HG03095 (cell line): ENCODE data around the gene RNF141.

ENCODE experiments used
- ATAC-seq: cut with Tn5 transposase; IDR thresholded peaks from one replicate; pipeline ENCODE4 v1.9.1; 2021; ENCODE audit warnings: moderate library complexity; ENCODE audit not compliant: unreplicated experiment

The RNF141 gene

GRCh38 chr11:10561947-10562346 lies 21.0 kb upstream of the RNF141 start:
- ATAC-seq: no peak

GRCh38 chr11:10561043-10561818 lies 20.2 kb upstream of the RNF141 start:
- no peak for ATAC-seq

GRCh38 chr11:10558288-10558687 lies 17.3 kb upstream of the RNF141 start:
- no peak for ATAC-seq

GRCh38 chr11:10556590-10556989 lies 15.6 kb upstream of the RNF141 start:
- ATAC-seq: no peak

GRCh38 chr11:10551845-10552352 lies 10.9 kb upstream of the RNF141 start:
- no peak for ATAC-seq

GRCh38 chr11:10551290-10551592 lies 10.3 kb upstream of the RNF141 start:
- no peak for ATAC-seq

GRCh38 chr11:10550503-10551289 lies 9.7 kb upstream of the RNF141 start:
- ATAC-seq: no peak

- no peak for ATAC-seq
Observed at GRCh38 chr11:10544491-10545465, 3.8 kb upstream of the RNF141 start.

- ATAC-seq: no peak
Observed at GRCh38 chr11:10543782-10544181, 2.8 kb upstream of the RNF141 start.

- no peak for ATAC-seq
Observed at GRCh38 chr11:10542776-10543175, 1.8 kb upstream of the RNF141 start.

GRCh38 chr11:10541561-10541930 lies 559 bp upstream of the RNF141 start:
- no peak for ATAC-seq

- peak; percentile 37 for ATAC-seq
Observed at GRCh38 chr11:10540546-10540914, 457 bp downstream of the RNF141 start.

GRCh38 chr11:10539339-10539738 lies 1.6 kb downstream of the RNF141 start:
- ATAC-seq: no peak

- no peak for ATAC-seq
Observed at GRCh38 chr11:10538924-10539323, 2.1 kb downstream of the RNF141 start.

- ATAC-seq: no peak
Observed at GRCh38 chr11:10537600-10537999, 3.4 kb downstream of the RNF141 start.

- no peak for ATAC-seq
Observed at GRCh38 chr11:10534316-10534715, 6.7 kb downstream of the RNF141 start.

- no peak for ATAC-seq
Observed at GRCh38 chr11:10533323-10533722, 7.7 kb downstream of the RNF141 start.

- no peak for ATAC-seq
Observed at GRCh38 chr11:10532526-10532925, 8.5 kb downstream of the RNF141 start.

GRCh38 chr11:10529279-10529678 lies 11.7 kb downstream of the RNF141 start:
- no peak for ATAC-seq

- no peak for ATAC-seq
Observed at GRCh38 chr11:10528121-10528520, 12.9 kb downstream of the RNF141 start.
